Hair follicular keratinocyte (primary cell): ENCODE measurements around the gene GGCT. TPM values are rescaled to one million over a fixed set of nuclear protein-coding genes. Genes with fewer than 3 reads are reported as not detected.

ENCODE experiments used
- total RNA-seq: library from RNA; depleted of rRNA; stranded (reverse); fragments of >200 nt; gene quantifications from 2 replicates; pipeline ENCODE4 v1.2.3, GENCODE V29; 2015

Gene GGCT, protein sequence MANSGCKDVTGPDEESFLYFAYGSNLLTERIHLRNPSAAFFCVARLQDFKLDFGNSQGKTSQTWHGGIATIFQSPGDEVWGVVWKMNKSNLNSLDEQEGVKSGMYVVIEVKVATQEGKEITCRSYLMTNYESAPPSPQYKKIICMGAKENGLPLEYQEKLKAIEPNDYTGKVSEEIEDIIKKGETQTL
- total RNA-seq, result 49.2 and 80.0 TPM in 2 replicates

GRCh38 chr7:30504301-30505173 is at the start of gene GGCT:
TSS of gene GGCT (minus strand) at chr7:30504829. CDS start at chr7:30504709, 120 bp downstream.

DNA sequence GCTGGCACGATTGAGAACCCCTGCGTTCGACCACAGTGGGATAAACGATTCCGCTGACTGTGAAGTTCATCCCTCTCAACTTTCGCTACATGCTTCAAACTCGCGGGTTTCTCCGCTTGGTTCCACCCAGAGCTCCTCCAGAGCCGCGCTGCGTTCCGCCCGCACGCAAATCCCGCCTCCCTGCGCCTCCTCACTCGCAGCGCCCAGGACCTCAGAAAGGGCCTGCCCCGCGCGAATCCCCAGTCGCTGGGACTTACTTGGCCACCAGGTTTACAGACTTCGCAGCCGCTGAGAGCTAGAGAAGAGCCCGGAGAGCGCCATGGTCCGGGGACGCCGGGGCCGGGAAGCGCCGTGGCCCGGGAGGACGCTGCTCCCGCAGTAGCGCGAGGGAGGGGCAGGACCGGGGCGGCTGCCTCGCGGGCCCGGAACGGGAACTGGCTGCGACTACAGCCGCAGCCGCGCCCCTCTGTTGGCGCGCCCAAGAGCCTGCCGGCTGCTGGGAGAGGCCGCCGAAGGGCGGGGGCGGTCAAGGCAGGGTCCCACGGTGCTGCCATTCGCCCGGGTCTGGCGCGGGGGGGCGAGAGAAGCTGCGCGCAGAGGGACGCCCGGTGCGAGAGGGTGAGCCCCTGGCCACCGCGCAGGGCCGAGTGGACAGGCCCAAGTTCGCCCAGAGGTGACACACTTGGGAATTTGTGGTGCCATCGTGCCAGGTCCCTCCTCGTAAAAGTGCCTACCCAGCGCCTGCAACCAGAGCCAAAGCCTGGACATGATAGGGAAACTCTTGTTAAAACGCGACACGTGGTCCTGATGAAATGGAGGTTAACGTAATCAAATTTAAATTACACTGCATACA is 26.1 kb downstream of the GGCT start, which contains the start of gene NOD1:
NOD1 (minus strand) TSS at position 436 of the 853 bp plus-strand sequence. CDS start 21,863 bp downstream, outside the sequence.

Other genes starting within 250 kb of the GGCT start
- gene ZNRF2, start 220.2 kb downstream of the GGCT start, total RNA-seq, result 14.5 and 15.5 TPM in 2 replicates
- 5.5 and 6.3 TPM in 2 replicates for gene NOD1, start 26.0 kb downstream of the GGCT start, total RNA-seq
- gene GARS1, start 90.0 kb upstream of the GGCT start, total RNA-seq, result 213 and 233 TPM in 2 replicates
- not detected in 2 replicates for gene CRHR2, start 177.6 kb upstream of the GGCT start, total RNA-seq
- not detected in 2 replicates for gene INMT, start 247.3 kb upstream of the GGCT start, total RNA-seq